Measurements from ENCODE around the gene KRT6C.

The KRT6C gene

DNA sequence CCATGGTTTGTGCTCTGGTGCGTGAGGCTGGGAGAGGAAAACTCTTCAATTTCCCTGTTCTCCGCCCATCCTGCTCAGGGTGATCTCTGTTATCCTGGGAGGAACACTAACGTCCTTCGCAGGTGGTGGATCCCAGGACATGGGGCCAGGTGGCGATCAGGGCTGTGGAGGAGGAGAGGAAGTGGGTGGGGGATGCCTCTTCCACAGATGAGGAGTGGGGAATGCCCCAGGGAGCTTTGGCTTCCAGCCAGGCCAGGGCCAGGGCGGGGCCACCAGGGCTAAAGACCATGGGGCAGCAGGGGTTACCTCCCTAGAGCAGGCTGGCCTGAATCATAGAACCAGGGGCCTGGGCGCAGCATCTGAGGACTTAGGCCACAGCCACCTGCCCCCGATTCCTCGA lies 36.1 kb downstream of the KRT6C start:
- no peak for DNase-seq (ENCODE audit: low read depth, low spot score)
- H3K27ac ChIP-seq, result peak overlapping the region; percentile 99

DNA sequence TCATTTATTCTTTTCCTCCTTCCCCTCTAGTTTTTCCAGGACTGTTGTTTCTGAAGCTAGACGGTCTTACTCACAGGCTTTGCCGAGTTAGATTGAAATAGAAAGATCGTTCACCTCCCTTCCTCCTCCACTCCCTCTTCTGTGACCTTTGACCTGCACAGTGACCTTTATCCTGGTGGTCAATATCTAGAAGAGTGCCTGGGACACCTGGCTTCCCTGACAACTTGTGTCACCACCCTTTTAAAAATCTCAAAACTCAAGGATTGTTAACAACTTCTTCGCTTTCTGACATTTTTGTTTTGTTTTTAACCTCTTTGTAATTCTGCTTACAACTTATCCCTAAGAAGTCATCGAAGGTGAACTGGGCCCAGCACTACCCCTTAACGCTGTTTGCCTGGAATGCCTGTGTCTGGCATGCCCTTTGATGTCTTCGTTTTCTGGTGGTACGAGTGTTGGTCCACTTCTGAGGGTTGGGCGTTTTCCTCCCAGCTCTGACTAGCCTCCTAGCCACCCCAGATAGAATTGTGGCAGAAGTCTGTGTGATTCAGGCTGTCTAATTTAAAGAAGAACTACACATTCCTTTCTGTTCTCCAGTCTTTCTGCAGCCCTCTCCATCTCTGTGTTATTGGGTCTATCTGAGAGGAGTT lies 36.7 kb downstream of the KRT6C start:
- H3K27ac ChIP-seq, result peak overlapping the region; percentile 99
- DNase-seq (ENCODE audit: low read depth, low spot score), result no peak

DNA sequence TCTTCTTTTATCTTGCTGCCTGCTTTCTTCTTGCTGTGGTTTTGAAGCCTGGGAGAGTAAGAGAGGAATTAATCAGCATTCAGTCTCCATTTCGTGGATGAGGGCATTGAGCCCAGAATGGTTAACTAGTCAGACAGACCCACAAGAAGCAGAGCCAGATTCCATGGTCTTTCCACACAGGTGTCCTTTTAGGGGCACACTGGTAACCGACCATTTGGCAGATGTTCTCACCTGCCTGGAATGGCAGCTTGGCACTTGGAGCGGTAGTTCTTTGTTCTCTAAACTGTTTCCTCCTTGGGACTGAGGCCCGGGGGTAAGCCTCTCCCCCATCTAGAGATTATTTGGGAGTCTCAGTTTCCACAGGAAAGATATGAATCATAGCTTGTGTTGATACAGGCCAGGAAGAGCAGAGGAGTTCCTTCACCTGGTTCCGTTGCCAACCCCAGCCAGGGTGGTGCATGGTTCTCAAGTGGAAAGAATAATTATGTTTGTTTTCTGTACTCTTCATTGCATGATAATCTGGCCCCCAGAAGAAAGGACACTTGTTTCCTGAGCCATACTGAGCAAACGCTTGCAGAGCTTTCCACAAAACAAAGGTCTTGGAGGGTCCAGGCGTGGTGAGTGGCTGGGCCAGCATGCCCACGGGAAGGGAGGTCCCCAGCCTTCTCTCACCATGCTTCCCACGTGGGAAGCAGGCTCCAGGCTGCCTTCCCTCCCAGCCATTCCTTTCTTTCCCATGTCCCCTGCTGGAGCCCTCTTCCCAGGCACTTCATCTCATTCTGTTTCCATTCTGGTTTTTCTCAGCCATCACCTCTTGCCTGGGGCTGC lies 37.4 kb downstream of the KRT6C start:
- peak overlapping the region; percentile 99 for H3K27ac ChIP-seq
- DNase-seq (ENCODE audit: low read depth, low spot score), result peak; percentile 86

DNA sequence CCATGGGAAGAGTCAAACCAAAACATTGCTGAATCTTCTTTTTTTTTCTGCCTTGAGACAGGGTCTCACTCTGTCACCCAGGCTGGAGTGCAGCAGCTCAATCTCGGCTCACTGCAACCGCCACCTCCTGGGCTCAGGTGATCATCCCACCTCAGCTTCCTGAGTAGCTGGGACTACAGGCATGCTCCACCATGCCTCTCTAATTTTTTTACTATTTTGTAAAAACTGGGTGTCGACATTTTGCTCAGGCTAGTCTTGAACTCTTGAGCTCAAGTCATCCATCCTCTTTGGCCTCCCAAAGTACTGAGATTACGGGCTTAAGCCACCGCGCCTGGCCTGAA lies 38.0 kb downstream of the KRT6C start:
- DNase-seq (ENCODE audit: low read depth, low spot score), result no peak
- peak overlapping the region; percentile 99 for H3K27ac ChIP-seq

DNA sequence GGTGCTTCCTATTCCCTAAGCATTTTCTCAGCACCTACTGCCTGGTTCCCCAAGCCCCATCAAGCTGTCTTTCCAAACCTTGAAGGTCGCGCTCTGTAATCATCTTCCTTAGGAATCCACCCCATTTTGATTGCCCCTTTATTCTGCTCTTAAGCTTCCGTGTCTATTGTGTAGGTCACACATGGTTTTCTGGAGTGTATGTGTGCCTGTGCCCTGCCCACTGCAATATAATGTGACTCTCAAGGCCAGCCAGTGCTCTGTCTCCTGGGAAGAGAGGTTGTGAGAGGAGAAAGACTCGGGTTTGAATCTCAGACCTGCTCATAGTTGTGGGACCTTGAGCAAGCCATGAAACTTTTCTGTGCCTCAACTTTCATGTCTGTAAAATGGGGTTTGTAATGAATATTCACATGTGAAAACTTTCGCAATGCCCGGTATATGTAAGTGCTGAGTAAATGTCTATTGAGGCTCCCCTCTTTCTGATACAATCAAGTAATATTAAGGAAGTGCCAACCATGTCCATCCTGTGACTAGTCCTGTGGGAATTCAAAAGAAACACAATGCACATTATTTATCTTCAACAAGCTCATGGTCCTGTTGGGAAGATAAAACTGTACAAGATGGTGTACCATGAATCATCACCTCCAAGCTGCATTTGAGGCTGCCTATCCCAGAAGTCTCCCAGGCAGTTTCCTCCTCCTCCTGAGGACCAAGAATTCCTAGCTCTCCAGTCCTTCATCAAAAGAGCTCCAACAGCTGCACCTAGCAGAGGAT lies 38.7 kb downstream of the KRT6C start:
- DNase-seq (ENCODE audit: low read depth, low spot score), result peak; percentile 77
- H3K27ac ChIP-seq, result peak overlapping the region; percentile 99

DNA sequence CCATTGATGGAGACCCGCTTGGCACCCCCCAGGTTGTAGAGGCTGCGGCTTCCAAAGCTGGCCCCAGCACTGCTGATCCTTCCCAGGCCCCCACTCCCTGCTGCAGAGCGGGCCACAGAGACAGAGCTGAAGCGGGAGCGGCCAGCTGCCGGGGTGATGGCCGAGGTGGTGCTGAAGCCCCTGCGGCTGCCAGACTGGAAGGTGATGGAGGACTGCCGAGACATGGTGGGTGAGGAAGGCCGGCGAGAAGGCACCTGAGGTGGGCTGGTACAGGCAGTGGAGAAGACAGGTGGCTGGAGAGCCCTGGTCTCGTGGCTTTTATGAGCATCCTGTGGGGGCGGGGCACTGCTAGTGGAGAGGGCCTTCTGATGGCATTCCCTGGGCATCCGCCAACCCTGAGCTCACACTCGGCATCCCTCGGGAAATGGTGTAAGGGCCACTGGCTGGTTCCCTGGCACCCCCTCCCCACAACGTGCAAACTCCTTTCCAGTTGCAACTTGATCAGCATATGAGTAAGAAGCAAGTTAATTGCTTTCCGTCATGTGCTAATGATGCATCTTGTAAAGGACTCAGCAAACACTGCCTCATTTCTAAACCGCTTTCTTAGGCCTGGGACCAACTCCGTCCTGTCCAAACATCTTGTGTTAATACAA lies 39.4 kb downstream of the KRT6C start, which contains the start of gene KRT75:
TSS of gene KRT75 (minus strand) at position 291 of the 653 bp plus-strand sequence. CDS start at position 224, 67 bp downstream.
- DNase-seq (ENCODE audit: low read depth, low spot score), result peak; percentile 96
- peak within 1 kb of the TSS; percentile 99 for H3K27ac ChIP-seq

GRCh38 chr12:52433501-52434080 lies 40.0 kb downstream of the KRT6C start:
- DNase-seq (ENCODE audit: low read depth, low spot score), result no peak
- peak overlapping the region; percentile 99 for H3K27ac ChIP-seq

DNA sequence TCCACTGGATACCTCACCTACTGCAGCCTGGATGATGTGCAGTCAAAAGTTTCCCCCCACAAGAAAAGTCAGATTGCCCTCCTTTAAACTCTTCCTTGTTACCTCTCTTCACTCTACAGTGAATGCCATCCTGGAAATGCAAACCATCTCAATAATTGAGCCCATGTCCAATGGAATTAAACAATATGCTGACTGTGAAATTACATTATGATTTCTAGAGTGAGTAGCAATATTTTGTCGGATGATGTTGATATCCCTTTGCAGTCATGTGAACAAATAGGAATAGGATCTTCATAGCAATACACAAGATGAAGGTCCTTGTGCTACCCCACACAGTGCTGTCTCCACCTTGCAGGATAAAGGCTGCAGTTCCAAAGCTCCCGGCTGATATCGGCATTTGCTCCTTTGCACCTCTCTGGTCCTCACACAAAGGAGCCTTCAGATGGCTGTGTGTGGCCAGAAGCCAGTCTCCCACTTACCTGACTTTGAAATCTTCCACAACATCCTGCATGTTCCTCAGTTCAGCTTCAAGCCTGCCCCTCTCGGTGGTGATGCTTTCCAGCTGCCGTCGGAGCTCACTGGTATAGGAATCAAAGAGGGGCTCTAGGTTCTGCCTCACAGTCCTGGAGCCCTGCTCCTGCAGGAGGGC lies 40.9 kb downstream of the KRT6C start:
- DNase-seq (ENCODE audit: low read depth, low spot score), result no peak
- H3K27ac ChIP-seq, result no peak overlapping the region

- no peak for DNase-seq (ENCODE audit: low read depth, low spot score)
- H3K27ac ChIP-seq, result no peak overlapping the region
Measured at GRCh38 chr12:52428121-52428520, 45.5 kb downstream of the KRT6C start.

- H3K27ac ChIP-seq, result no peak overlapping the region
- no peak for DNase-seq (ENCODE audit: low read depth, low spot score)
Measured at GRCh38 chr12:52427083-52427482, 46.5 kb downstream of the KRT6C start.

DNA sequence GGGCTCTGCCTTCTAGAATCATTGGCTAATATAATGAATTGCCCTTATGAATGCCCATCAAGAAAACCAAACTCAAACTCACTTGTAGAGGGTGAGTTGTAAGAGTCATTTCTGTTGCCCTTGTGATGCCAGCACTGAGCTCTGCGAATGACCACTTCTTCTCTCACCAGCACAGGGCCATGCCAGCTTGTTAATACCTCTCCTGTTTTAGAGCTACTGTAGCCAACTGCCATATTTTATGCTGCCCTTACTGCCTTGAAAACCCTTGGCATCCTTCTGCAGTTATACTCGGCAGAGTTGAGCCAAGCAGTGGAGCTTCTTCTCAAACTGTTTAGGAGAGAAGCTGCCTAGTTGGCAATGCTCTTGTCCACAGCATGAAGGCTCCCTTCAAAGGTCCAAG lies 47.6 kb downstream of the KRT6C start:
- no peak overlapping the region for H3K27ac ChIP-seq
- DNase-seq (ENCODE audit: low read depth, low spot score), result no peak

DNA sequence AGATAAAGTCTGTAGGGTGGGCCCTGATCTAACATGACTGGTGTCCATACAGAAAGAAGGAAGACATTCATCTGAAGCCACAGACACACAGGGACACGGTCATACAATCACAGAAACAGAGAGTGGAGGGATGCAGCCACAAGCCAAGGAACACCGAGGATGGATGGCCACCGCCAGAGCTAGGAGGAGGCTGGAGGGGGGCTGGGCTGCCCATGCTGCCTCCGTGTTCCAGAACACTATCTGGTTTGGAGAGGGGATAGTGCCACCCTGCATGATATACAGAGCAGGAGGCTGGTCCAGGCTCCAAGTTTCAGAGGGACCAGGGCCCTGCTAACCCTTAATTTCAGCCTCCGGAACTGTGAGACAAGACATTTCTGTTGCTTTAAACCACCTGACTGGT lies 48.1 kb downstream of the KRT6C start:
- no peak for DNase-seq (ENCODE audit: low read depth, low spot score)
- no peak overlapping the region for H3K27ac ChIP-seq

- no peak for DNase-seq (ENCODE audit: low read depth, low spot score)
- no peak overlapping the region for H3K27ac ChIP-seq
Measured at GRCh38 chr12:52423661-52424500, 49.7 kb downstream of the KRT6C start.

DNA sequence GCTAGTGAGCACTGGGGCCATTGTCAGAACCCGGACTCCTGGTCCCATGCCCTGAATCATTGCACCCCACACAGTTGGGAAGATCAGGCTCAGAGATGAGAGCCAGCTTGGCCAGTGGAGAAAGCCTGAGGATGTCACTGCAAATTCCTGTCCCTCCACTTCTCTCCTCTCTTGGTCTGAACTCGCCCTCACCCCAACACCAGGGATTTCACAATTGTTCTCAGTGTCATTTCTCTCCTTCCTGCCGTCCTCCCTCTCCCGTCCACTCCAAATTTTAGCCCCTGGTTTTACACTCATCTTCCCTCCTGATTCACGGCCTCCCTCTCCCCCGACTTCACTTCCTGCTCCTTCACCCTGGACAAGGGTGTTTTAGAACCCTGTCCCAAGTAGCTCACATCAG lies 50.6 kb downstream of the KRT6C start:
- no peak for DNase-seq (ENCODE audit: low read depth, low spot score)
- no peak overlapping the region for H3K27ac ChIP-seq

- no peak overlapping the region for H3K27ac ChIP-seq
- no peak for DNase-seq (ENCODE audit: low read depth, low spot score)
Measured at GRCh38 chr12:52419656-52420055, 53.9 kb downstream of the KRT6C start.

- no peak for DNase-seq (ENCODE audit: low read depth, low spot score)
- peak overlapping the region; percentile 2 for H3K27ac ChIP-seq
Measured at GRCh38 chr12:52418576-52419110, 55.0 kb downstream of the KRT6C start.

Data from epithelial cell of prostate (primary cell).